B cell (primary cell): ENCODE measurements around the gene PDHB. TPM values are rescaled to one million over a fixed set of nuclear protein-coding genes. Genes with fewer than 3 reads are reported as not detected.

ENCODE experiments used
- ATAC-seq: fragments of 200-7000 bp; cut with Tn5 transposase; one replicate; pipeline ENCODE4 v1.10.0; 2021; ENCODE audit warnings: low read depth, mild to moderate bottlenecking, moderate number of reproducible peaks, moderate library complexity
- CTCF ChIA-PET: fragments of 350-600 bp; sonication (Branson Sonifier 250); formaldehyde crosslinking; loops from one replicate; lab custom pipeline; 2021; ENCODE audit warnings: antibody characterized with exemption, inconsistent platforms; lab: Charles Lee
- POLR2A ChIA-PET: fragments of 350-600 bp; sonication (Branson Sonifier 250); formaldehyde crosslinking; loops from one replicate; lab custom pipeline; 2021; ENCODE audit warnings: antibody characterized with exemption; lab: Charles Lee
- DNase-seq: peaks from one replicate; pipeline ENCODE4 v3.0.0; 2013
- H2AFZ ChIP-seq: 2 replicates; pipeline ENCODE4 v1.6.1; 2012; ENCODE audit warnings: mild to moderate bottlenecking, low read depth, low read length; ENCODE audit not compliant: insufficient read depth, poor library complexity, severe bottlenecking
- H3K27ac ChIP-seq, 2 donors: 1 replicate in 1 of 2; 2 replicates in 1 of 2; pipeline ENCODE4 v1.5.1; 2012 to 2013; ENCODE audit warnings: low read length in 2 of 2, mild to moderate bottlenecking in 2 of 2, moderate library complexity in 1 of 2
- H3K27me3 ChIP-seq, 4 experiments: fragments of 200-600 bp in 1 of 4; sonication (generic) in 1 of 4; replicated peaks in 1 of 4; 1 replicate in 2 of 4; 2 replicates in 2 of 4; pipeline versions ENCODE4 v1.6.1 to v1.7.0; 2013 to 2016; ENCODE audit warnings: low read length in 3 of 4, mild to moderate bottlenecking in 2 of 4, mixed read lengths in 1 of 4, moderate library complexity in 1 of 4; ENCODE audit not compliant: insufficient read depth in 4 of 4, control insufficient read depth in 3 of 4; ENCODE audit errors: control extremely low read depth in 1 of 4
- H3K36me3 ChIP-seq, 2 experiments: replicated peaks in 1 of 2; 1 replicate in 1 of 2; 2 replicates in 1 of 2; pipeline versions ENCODE4 v1.6.1 to v1.7.1; 2013; ENCODE audit warnings: low read length in 1 of 2; ENCODE audit not compliant: insufficient read depth in 2 of 2, control insufficient read depth in 1 of 2; ENCODE audit errors: control extremely low read depth in 1 of 2, extremely low read depth in 1 of 2
- H3K4me1 ChIP-seq, 2 donors: fragments of 200-600 bp in 1 of 2; sonication (generic) in 1 of 2; 1 replicate in 1 of 2; 2 replicates in 1 of 2; pipeline versions ENCODE4 v1.5.1 to v1.6.1; 2013 to 2017; ENCODE audit warnings: low read length in 2 of 2; ENCODE audit not compliant: control insufficient read depth in 2 of 2, insufficient read depth in 2 of 2
- H3K4me2 ChIP-seq: replicated peaks from 2 replicates; pipeline ENCODE3; 2012; ENCODE audit warnings: mild to moderate bottlenecking, low read depth, low read length; ENCODE audit not compliant: poor library complexity, severe bottlenecking
- H3K4me3 ChIP-seq, 5 experiments: fragments of 200-600 bp in 1 of 5; sonication (generic) in 1 of 5; 1 replicate in 3 of 5; 2 replicates in 2 of 5; pipeline versions ENCODE4 v1.5.1 to v1.7.0; 2011 to 2016; ENCODE audit warnings: low read length in 4 of 5, mild to moderate bottlenecking in 4 of 5, low read depth in 2 of 5, control low read depth in 1 of 5, moderate library complexity in 1 of 5; ENCODE audit not compliant: insufficient read depth in 1 of 5; ENCODE audit errors: control extremely low read depth in 1 of 5, extremely low read depth in 1 of 5
- H3K79me2 ChIP-seq: fragments of 200-600 bp; sonication (generic); one replicate; pipeline ENCODE4 v1.6.0; 2016; ENCODE audit warnings: low read length; ENCODE audit not compliant: control insufficient read depth, insufficient read depth
- H3K9ac ChIP-seq: fragments of 200-600 bp; sonication (generic); 2 replicates; pipeline ENCODE4 v1.6.1; 2017; ENCODE audit warnings: mild to moderate bottlenecking, low read length, moderate library complexity
- H3K9me3 ChIP-seq, 3 donors: one replicate each; pipeline versions ENCODE4 v1.6.1 to v1.7.1; 2013; ENCODE audit warnings: low read length in 2 of 3; ENCODE audit not compliant: control insufficient read depth in 2 of 3, insufficient read depth in 1 of 3; ENCODE audit errors: control extremely low read depth in 1 of 3
- H4K20me1 ChIP-seq: 2 replicates; pipeline ENCODE4 v1.6.0; 2012; ENCODE audit warnings: mild to moderate bottlenecking, low read length; ENCODE audit not compliant: insufficient read depth, control insufficient read depth, poor library complexity, severe bottlenecking
- H3K27ac Mint-ChIP-seq: one replicate; pipeline ENCODE4 v1.8.0; 2021; ENCODE audit warnings: mixed read lengths
- H3K27me3 Mint-ChIP-seq: one replicate; pipeline ENCODE4 v1.8.0; 2021; ENCODE audit warnings: mixed read lengths
- H3K4me1 Mint-ChIP-seq: one replicate; pipeline ENCODE4 v1.8.0; 2021; ENCODE audit warnings: mixed read lengths
- H3K4me3 Mint-ChIP-seq: one replicate; pipeline ENCODE4 v1.8.0; 2021; ENCODE audit warnings: mixed read lengths
- H3K9me3 Mint-ChIP-seq: one replicate; pipeline ENCODE4 v1.8.0; 2022; ENCODE audit warnings: mixed read lengths; ENCODE audit not compliant: insufficient read depth
- EZH2 ChIP-seq: IDR thresholded peaks from 2 replicates; pipeline ENCODE4 v1.6.1; 2012; ENCODE audit warnings: borderline replicate concordance, low read depth, mild to moderate bottlenecking, moderate library complexity, low read length; ENCODE audit not compliant: insufficient read depth, poor library complexity, severe bottlenecking
- WGBS: methylation state at CpG from one replicate; pipeline ENCODE4 v1.1.5; 2013; ENCODE audit warnings: missing lambda C conversion rate; ENCODE audit not compliant: insufficient coverage; 5-methylcytosine and 5-hydroxymethylcytosine counted together
- intact Hi-C: fragments of 100-400 bp; cut with micrococcal nuclease; formaldehyde crosslinking; loops from one replicate; pipeline ENCODE4 v1.10.0; 2022
- polyA plus RNA-seq: library from polyadenylated mRNA; depleted of rRNA; stranded (reverse); fragments of >200 nt; gene quantifications from 2 replicates; pipeline ENCODE4 v1.2.3, GENCODE V29; 2012
- total RNA-seq, 2 donors: library from RNA; stranded (reverse); fragments of 120-200 nt in 1 of 2; gene quantifications; 1 replicate in 1 of 2; 2 replicates in 1 of 2; pipeline versions ENCODE4 v1.2.3 to v1.2.4, GENCODE V29; 2013 to 2022
- TF ChIP-seq, protein P1 (sequence below): fragments of 200-600 bp; IDR thresholded peaks from one replicate; pipeline ENCODE4 v1.8.0; 2022; ENCODE audit warnings: antibody characterized with exemption, mild to moderate bottlenecking

Gene PDHB
- total and polyA plus RNA-seq, 2 donors (not counting 1 experiment from before 2014, with no cell fraction given) = 21.7 to 67.2 TPM

DNA sequence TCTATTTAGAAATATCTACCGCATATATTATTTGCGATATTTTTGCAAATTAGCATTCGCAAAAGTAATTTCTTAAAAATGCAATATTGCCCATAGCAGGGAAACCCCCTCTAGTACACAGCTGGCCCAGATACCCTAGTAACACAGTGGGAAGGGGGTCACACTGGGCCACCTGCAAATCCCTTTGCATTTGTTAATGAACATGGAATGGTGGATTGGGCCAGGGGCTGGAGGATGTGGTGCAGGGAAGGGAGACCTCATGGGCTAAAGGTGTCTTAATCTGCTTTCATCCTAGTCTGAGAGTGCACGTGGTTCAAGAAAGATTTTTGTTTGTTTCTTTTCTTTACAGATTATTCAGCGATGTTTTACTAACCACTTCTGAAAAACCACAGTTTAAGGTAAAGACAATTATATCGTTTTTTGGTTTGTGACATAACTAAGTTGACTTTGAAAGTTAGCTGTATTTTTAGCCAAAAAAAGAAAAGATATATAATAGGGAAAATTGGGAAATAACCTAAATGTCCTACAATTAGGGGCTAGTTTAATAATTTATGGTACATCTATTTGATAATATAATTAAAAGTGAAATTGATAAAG is 30.0 kb downstream of the PDHB start:
- H3K4me2 ChIP-seq = no peak overlapping the region
- Mint-ChIP-seq H3K9me3 (no peaks in the 10 kb centered on the region), H3K4me1 (peaks cover 38% of the 10 kb centered on the region), H3K4me3 (no peak overlapping the region), H3K27ac (peak overlapping the region; percentile 41), H3K27me3 (no peaks in the 10 kb centered on the region)
- ATAC-seq (no peak), DNase-seq (no peak)
- H3K4me3 ChIP-seq = no peak overlapping the region
- intact Hi-C loops = loop anchor here (5.0 kb wide), 1 partner anchor 46 kb away; no protein-coding TSS in a partner anchor
- H3K79me2 ChIP-seq = peaks cover 10% of the 10 kb centered on the region
- H3K27me3 ChIP-seq = no peaks in the 10 kb centered on the region
- H2AFZ ChIP-seq = no peak overlapping the region
- peaks cover 2 to 44% of the 10 kb centered on the region in 2 experiments for H3K36me3 ChIP-seq
- ChIA-PET CTCF (interaction anchor here (1.0 to 7.9 kb wide), 6 partner anchors 8 to 231 kb away, joined by 3 to 66 read pairs (median 4); partner anchors contain the start of genes KCTD6 and PXK), POLR2A (no interaction called here)
- no peak for TF ChIP-seq EZH2
- TF ChIP-seq, protein P1, sequence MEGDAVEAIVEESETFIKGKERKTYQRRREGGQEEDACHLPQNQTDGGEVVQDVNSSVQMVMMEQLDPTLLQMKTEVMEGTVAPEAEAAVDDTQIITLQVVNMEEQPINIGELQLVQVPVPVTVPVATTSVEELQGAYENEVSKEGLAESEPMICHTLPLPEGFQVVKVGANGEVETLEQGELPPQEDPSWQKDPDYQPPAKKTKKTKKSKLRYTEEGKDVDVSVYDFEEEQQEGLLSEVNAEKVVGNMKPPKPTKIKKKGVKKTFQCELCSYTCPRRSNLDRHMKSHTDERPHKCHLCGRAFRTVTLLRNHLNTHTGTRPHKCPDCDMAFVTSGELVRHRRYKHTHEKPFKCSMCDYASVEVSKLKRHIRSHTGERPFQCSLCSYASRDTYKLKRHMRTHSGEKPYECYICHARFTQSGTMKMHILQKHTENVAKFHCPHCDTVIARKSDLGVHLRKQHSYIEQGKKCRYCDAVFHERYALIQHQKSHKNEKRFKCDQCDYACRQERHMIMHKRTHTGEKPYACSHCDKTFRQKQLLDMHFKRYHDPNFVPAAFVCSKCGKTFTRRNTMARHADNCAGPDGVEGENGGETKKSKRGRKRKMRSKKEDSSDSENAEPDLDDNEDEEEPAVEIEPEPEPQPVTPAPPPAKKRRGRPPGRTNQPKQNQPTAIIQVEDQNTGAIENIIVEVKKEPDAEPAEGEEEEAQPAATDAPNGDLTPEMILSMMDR = no peak
- H3K27ac ChIP-seq = no peak overlapping the region
- no CpG with 5 or more reads among the region's 6 CpGs for WGBS
- no peak overlapping the region for H3K9ac ChIP-seq
- H3K9me3 ChIP-seq = no peaks in the 10 kb centered on the region
- no peaks in the 10 kb centered on the region for H4K20me1 ChIP-seq
- peaks cover 0 to 17% of the 10 kb centered on the region in 2 donors for H3K4me1 ChIP-seq

DNA sequence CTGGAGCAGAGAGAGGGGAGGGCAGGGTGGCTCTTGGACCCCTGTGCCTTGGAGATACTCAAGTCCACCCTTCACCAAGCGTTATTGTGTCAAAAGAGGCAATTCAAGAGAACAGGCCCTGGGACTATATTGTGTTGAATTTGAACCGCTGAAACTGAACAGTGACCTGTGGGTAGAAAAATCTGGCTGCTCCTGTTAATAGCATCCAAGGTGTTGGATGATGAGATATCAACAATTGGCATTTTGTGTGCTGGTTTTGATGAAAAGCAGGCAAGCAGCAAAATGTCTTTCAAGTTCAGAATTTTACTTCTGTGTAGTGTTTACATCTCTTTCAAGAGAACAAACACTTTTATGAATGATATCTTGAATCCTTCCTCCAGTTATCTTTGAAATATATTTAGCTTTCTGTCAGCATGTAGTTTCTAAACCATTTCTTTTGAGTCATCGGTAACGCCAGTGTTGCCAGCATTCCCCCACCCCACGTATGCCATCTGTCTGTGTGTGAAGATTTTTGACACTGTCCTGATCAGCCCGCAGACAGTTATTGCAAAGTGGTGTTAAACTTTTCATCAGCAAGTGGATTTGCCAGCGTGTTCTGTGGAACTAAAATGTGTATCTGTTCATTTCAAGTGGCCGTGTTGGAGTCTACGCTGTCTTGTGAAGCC is 34.8 kb downstream of the PDHB start:
- Histone ChIP-seq H4K20me1 (no peaks in the 10 kb centered on the region), H3K9ac (no peak overlapping the region), H3K4me2 (no peak overlapping the region), H2AFZ (no peak overlapping the region), H3K9me3 (no peaks in the 10 kb centered on the region), H3K4me3 (no peak overlapping the region), H3K27me3 (no peaks in the 10 kb centered on the region), H3K36me3 (peaks cover 4 to 80% of the 10 kb centered on the region in 2 experiments), H3K79me2 (peaks cover 2% of the 10 kb centered on the region), H3K27ac (no peak overlapping the region), H3K4me1 (peaks cover 0 to 16% of the 10 kb centered on the region in 2 donors)
- intact Hi-C loops = no loop called here
- Mint-ChIP-seq H3K27ac (peak overlapping the region; percentile 7), H3K9me3 (no peaks in the 10 kb centered on the region), H3K27me3 (no peaks in the 10 kb centered on the region), H3K4me1 (peaks cover 27% of the 10 kb centered on the region), H3K4me3 (no peak overlapping the region)
- DNase-seq (no peak), ATAC-seq (no peak)
- TF ChIP-seq, protein P1 = no peak
- no peak for TF ChIP-seq EZH2
- WGBS = 96% methylated on average over 9 of the region's 9 CpGs
- POLR2A ChIA-PET = no interaction called here
- CTCF ChIA-PET = interaction anchor here (1.1 to 1.3 kb wide), 5 partner anchors 43 to 91 kb away, joined by 3 to 4 read pairs (median 4); no protein-coding TSS in a partner anchor
